ENCODE results near the gene NYAP1.

DNA sequence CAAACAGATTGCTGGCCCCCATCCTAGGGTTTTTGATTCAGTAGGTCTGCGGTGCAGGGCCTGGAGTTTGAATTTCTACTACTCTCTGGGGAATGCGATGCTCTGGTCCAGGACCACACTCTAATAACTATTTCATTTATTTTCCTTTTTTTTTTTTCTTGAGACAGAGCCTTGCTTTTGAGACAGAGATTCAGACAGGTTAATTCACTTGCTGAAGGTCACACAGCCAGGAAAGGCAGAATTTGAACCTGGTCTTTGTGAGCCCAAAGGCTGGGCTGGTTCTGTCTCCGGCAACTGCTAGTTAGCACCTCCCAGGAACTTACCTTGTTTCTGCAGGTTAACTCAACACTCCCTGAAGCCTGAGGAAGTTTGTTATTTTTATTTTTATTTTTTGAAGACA is 31.2 kb upstream of the NYAP1 start:
- TF ChIP-seq, protein P1, sequence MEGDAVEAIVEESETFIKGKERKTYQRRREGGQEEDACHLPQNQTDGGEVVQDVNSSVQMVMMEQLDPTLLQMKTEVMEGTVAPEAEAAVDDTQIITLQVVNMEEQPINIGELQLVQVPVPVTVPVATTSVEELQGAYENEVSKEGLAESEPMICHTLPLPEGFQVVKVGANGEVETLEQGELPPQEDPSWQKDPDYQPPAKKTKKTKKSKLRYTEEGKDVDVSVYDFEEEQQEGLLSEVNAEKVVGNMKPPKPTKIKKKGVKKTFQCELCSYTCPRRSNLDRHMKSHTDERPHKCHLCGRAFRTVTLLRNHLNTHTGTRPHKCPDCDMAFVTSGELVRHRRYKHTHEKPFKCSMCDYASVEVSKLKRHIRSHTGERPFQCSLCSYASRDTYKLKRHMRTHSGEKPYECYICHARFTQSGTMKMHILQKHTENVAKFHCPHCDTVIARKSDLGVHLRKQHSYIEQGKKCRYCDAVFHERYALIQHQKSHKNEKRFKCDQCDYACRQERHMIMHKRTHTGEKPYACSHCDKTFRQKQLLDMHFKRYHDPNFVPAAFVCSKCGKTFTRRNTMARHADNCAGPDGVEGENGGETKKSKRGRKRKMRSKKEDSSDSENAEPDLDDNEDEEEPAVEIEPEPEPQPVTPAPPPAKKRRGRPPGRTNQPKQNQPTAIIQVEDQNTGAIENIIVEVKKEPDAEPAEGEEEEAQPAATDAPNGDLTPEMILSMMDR (conservative IDR thresholded peaks at IDR 0.05; ENCODE audit: low read length), result no peak
- TF ChIP-seq EZH2phosphoT487 (IDR thresholded peaks at IDR 0.05; ENCODE audit: borderline replicate concordance, low read depth, low read length), result no peak
